OCI-LY3 (cell line): ENCODE results near the gene C11orf21.

Experiments
- H2AFZ ChIP-seq: fragments of 200-600, 300-600 bp; shearing (Covaris generic); 2 replicates; pipeline ENCODE4 v1.6.0; 2014; ENCODE audit warnings: antibody characterized with exemption, low read depth, low read length
- H3K27ac ChIP-seq: fragments of 200-600, 300-600 bp; sonication (generic); 2 replicates; pipeline ENCODE4 v1.5.1; 2014; ENCODE audit warnings: mild to moderate bottlenecking, low read length, moderate library complexity, mixed read lengths
- H3K27me3 ChIP-seq: fragments of 200-600, 300-600 bp; sonication (generic); 2 replicates; pipeline ENCODE4 v1.6.1; 2014; ENCODE audit warnings: low read depth, low read length, mixed read lengths
- H3K36me3 ChIP-seq: fragments of 200-600, 300-600 bp; sonication (generic); replicated peaks from 2 replicates; pipeline ENCODE3; 2014; ENCODE audit warnings: low read depth, low read length, mixed read lengths
- H3K4me1 ChIP-seq: fragments of 300-600, 200-600 bp; sonication (generic); 2 replicates; pipeline ENCODE4 v1.6.1; 2014; ENCODE audit warnings: low read length, mixed read lengths
- H3K4me2 ChIP-seq: fragments of 200-600, 300-600 bp; sonication (generic); 2 replicates; pipeline ENCODE4 v1.6.1; 2014; ENCODE audit warnings: low read length, mixed read lengths
- H3K4me3 ChIP-seq: fragments of 300-600, 200-600 bp; sonication (generic); 2 replicates; pipeline ENCODE4 v1.5.1; 2014; ENCODE audit warnings: antibody characterized with exemption, mild to moderate bottlenecking, low read length, moderate library complexity
- H3K79me2 ChIP-seq: fragments of 300-600, 200-600 bp; shearing (Covaris generic); 2 replicates; pipeline ENCODE4 v1.6.1; 2014; ENCODE audit warnings: mild to moderate bottlenecking, low read length, mixed read lengths
- H3K9ac ChIP-seq: fragments of 300-600, 200-600 bp; shearing (Covaris generic); 2 replicates; pipeline ENCODE4 v1.6.0; 2014; ENCODE audit warnings: mild to moderate bottlenecking, low read length, moderate library complexity
- H3K9me3 ChIP-seq: fragments of 200-600, 300-600 bp; shearing (Covaris generic); 2 replicates; pipeline ENCODE4 v1.6.1; 2014; ENCODE audit warnings: low read length, mixed read lengths; ENCODE audit not compliant: insufficient read depth
- H4K20me1 ChIP-seq: fragments of 200-600, 300-600 bp; sonication (generic); 2 replicates; pipeline ENCODE4 v1.6.1; 2016; ENCODE audit warnings: low read length, mixed read lengths; ENCODE audit not compliant: insufficient read depth
- CTCF ChIP-seq: fragments of 200-600, 300-600 bp; sonication (generic); IDR thresholded peaks from 2 replicates; pipeline ENCODE4 v1.5.1; 2014; ENCODE audit warnings: antibody characterized with exemption, low read length, low read depth
- EZH2phosphoT487 ChIP-seq: fragments of 200-600 bp; shearing (Covaris generic); IDR thresholded peaks from 2 replicates; pipeline ENCODE4 v1.6.1; 2018; ENCODE audit warnings: antibody characterized with exemption, mixed run types, low read depth

The C11orf21 gene

GRCh38 chr11:2312232-2313042 is 10.7 kb upstream of the C11orf21 start:
- no peak overlapping the region for H3K9ac ChIP-seq
- H3K27me3 ChIP-seq, result no peaks in the 10 kb centered on the region
- no peaks in the 10 kb centered on the region for H3K4me1 ChIP-seq
- no peaks in the 10 kb centered on the region for H3K79me2 ChIP-seq
- TF ChIP-seq EZH2phosphoT487 (no peak), CTCF (no peak)
- H3K36me3 ChIP-seq, result no peaks in the 10 kb centered on the region
- no peak overlapping the region for H3K4me2 ChIP-seq
- no peaks in the 10 kb centered on the region for H3K9me3 ChIP-seq
- H4K20me1 ChIP-seq, result no peaks in the 10 kb centered on the region
- H2AFZ ChIP-seq, result no peak overlapping the region
- no peak overlapping the region for H3K27ac ChIP-seq
- no peak overlapping the region for H3K4me3 ChIP-seq

GRCh38 chr11:2311353-2312133 is 9.8 kb upstream of the C11orf21 start:
- TF ChIP-seq EZH2phosphoT487, result no peak
- Histone ChIP-seq H3K9ac (no peak overlapping the region), H3K36me3 (no peaks in the 10 kb centered on the region), H3K4me3 (no peak overlapping the region), H2AFZ (no peak overlapping the region), H3K4me2 (no peak overlapping the region), H3K27ac (no peak overlapping the region), H3K4me1 (no peaks in the 10 kb centered on the region), H3K27me3 (no peaks in the 10 kb centered on the region), H3K79me2 (no peaks in the 10 kb centered on the region), H4K20me1 (no peaks in the 10 kb centered on the region), H3K9me3 (no peaks in the 10 kb centered on the region)

GRCh38 chr11:2310786-2311352 is 9.2 kb upstream of the C11orf21 start:
- H4K20me1 ChIP-seq, result no peaks in the 10 kb centered on the region
- no peak overlapping the region for H3K4me3 ChIP-seq
- no peaks in the 10 kb centered on the region for H3K4me1 ChIP-seq
- H3K4me2 ChIP-seq, result no peak overlapping the region
- H3K9me3 ChIP-seq, result no peaks in the 10 kb centered on the region
- H3K27me3 ChIP-seq, result no peaks in the 10 kb centered on the region
- TF ChIP-seq EZH2phosphoT487 (no peak), CTCF (no peak)
- no peaks in the 10 kb centered on the region for H3K36me3 ChIP-seq
- H2AFZ ChIP-seq, result no peak overlapping the region
- no peak overlapping the region for H3K27ac ChIP-seq
- no peaks in the 10 kb centered on the region for H3K79me2 ChIP-seq
- H3K9ac ChIP-seq, result no peak overlapping the region

- Histone ChIP-seq H3K4me3 (no peak overlapping the region), H3K9ac (no peak overlapping the region), H3K27me3 (no peaks in the 10 kb centered on the region), H2AFZ (no peak overlapping the region), H3K79me2 (no peaks in the 10 kb centered on the region), H3K36me3 (no peaks in the 10 kb centered on the region), H4K20me1 (no peaks in the 10 kb centered on the region), H3K27ac (no peak overlapping the region), H3K4me2 (no peak overlapping the region), H3K9me3 (no peaks in the 10 kb centered on the region), H3K4me1 (no peaks in the 10 kb centered on the region)
- no peak for TF ChIP-seq EZH2phosphoT487
- no peak for TF ChIP-seq CTCF
Measured at GRCh38 chr11:2310073-2310785, 8.5 kb upstream of the C11orf21 start.
